ENCODE results near the gene MRPL58. TPM values are rescaled to one million over a fixed set of nuclear protein-coding genes. Genes with fewer than 3 reads are reported as not detected.

The MRPL58 gene
- total RNA-seq, 1 donor from 2014 or later, result 12.6 TPM

GRCh38 chr17:75067856-75068255 is 55.4 kb downstream of the MRPL58 start:
- no peak for DNase-seq (ENCODE audit: low spot score in 2 of 2)
- no peak for FAIRE-seq

- FAIRE-seq (no peak), DNase-seq (ENCODE audit: low spot score in 2 of 2) (no peak)
Observed at GRCh38 chr17:75068750-75069149, 56.3 kb downstream of the MRPL58 start.

- DNase-seq (ENCODE audit: low spot score in 2 of 2), result no peak
Observed at GRCh38 chr17:75069783-75070182, 57.3 kb downstream of the MRPL58 start.

More at GRCh38 chr17:75069783-75070182, 57.3 kb downstream of the MRPL58 start:
- no peak for FAIRE-seq

Small RNA genes lying within 50 kb of the gene (small RNA-seq; reads per million reads assigned to genes)
- gene AC111186.1 (not detected), gene RN7SL573P (not detected), gene RNU6-362P (not detected)

Other genes starting within 250 kb of the MRPL58 start
- gene NAT9, start 236.3 kb upstream of the MRPL58 start, total RNA-seq, result 13.9 TPM
- 1.2 TPM for gene GRIN2C, start 152.8 kb upstream of the MRPL58 start, total RNA-seq
- gene FDXR, start 139.7 kb upstream of the MRPL58 start, total RNA-seq, result 2.4 TPM
- gene FADS6, start 119.0 kb upstream of the MRPL58 start, total RNA-seq, result 0.82 TPM
- 0.41 TPM for gene USH1G, start 89.4 kb upstream of the MRPL58 start, total RNA-seq
- not detected for gene OTOP2, start 88.4 kb upstream of the MRPL58 start, total RNA-seq
- gene OTOP3, start 76.8 kb upstream of the MRPL58 start, total RNA-seq, result not detected
- 17.1 TPM for gene HID1, start 39.9 kb upstream of the MRPL58 start, total RNA-seq
- 3.3 TPM for gene CDR2L, start 25.0 kb upstream of the MRPL58 start, total RNA-seq
- gene ATP5PD, start 34.3 kb downstream of the MRPL58 start, total RNA-seq, result 106 TPM
- gene KCTD2, start 34.6 kb downstream of the MRPL58 start, total RNA-seq, result 28.9 TPM
- 1.2 TPM for gene SLC16A5, start 75.3 kb downstream of the MRPL58 start, total RNA-seq
- gene ARMC7, start 97.3 kb downstream of the MRPL58 start, total RNA-seq, result 2.4 TPM
- 20.8 TPM for gene NT5C, start 119.1 kb downstream of the MRPL58 start, total RNA-seq
- gene JPT1, start 141.8 kb downstream of the MRPL58 start, total RNA-seq, result 538 TPM
- gene SUMO2, start 170.3 kb downstream of the MRPL58 start, total RNA-seq, result 181 TPM
- gene NUP85, start 193.0 kb downstream of the MRPL58 start, total RNA-seq, result 28.1 TPM
- gene GGA3, start 248.9 kb downstream of the MRPL58 start, total RNA-seq, result 15.1 TPM
- gene MRPS7, start 249.2 kb downstream of the MRPL58 start, total RNA-seq, result 37.1 TPM